NCI-H1694 treated with DMSO at 0.1 percent for 48 hours (cell line): Measurements from ENCODE around the gene DAGLB.
A peak's percentile ranks its signal among the peaks of the same experiment; 100 is the strongest.
"Not testable (repeated sequence)": the region's sequence is repeated elsewhere in the genome, so short reads cannot be mapped to it uniquely, and the experiment has no call there.

Experiments used
- DNase-seq: peaks from one replicate; lab custom pipeline; 2025; lab: John Stamatoyannopoulos, UW

DAGLB gene, protein sequence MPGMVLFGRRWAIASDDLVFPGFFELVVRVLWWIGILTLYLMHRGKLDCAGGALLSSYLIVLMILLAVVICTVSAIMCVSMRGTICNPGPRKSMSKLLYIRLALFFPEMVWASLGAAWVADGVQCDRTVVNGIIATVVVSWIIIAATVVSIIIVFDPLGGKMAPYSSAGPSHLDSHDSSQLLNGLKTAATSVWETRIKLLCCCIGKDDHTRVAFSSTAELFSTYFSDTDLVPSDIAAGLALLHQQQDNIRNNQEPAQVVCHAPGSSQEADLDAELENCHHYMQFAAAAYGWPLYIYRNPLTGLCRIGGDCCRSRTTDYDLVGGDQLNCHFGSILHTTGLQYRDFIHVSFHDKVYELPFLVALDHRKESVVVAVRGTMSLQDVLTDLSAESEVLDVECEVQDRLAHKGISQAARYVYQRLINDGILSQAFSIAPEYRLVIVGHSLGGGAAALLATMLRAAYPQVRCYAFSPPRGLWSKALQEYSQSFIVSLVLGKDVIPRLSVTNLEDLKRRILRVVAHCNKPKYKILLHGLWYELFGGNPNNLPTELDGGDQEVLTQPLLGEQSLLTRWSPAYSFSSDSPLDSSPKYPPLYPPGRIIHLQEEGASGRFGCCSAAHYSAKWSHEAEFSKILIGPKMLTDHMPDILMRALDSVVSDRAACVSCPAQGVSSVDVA

DNA sequence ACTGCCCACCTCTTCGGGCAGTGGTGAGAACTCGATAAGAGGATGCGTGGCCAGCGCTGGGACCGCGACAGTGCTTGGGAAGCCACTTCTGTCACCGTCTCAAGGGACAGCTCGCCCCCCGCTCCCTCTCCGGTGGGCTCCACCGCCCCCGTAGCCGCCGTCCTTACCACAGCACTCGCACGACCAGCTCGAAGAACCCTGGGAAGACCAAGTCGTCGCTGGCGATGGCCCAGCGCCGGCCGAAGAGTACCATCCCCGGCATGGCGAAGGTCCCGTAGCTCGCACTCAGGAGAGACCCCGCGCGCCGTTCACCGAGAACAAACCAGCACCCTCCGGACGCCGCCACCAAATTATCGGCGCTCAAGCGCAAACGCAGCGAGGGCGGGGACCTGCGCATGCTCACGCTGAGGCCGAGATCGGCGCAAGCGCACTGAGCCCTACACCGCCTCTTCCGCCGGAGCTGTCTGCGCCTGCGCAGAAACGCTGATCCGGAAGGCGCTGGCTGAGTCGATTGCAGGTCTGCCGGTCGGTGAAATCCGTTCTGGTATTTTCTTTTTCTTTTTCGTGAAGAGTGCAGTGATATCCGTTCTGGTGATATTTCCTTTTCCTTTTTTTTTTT, at the start of gene DAGLB:
DAGLB (minus strand) TSS at position 374 of the 619 bp plus-strand sequence; CDS start at position 262, 112 bp downstream.
- DNase-seq, result peak; percentile 83

DNA sequence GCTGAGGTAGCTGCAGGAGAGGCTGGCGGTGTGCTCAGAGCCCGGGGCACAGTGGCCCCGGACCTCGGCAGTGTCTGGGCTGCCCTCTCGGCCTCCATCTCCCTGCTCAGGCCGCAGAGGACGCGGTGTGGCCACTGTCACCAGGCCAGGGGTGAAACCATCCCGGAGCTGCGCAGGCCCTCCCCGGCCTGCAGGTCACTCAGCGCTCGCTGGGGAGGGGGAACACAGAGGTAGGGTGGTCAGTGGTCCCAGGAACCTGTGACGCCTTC, 49.8 kb upstream of the DAGLB start:
- no peak for DNase-seq

DNA sequence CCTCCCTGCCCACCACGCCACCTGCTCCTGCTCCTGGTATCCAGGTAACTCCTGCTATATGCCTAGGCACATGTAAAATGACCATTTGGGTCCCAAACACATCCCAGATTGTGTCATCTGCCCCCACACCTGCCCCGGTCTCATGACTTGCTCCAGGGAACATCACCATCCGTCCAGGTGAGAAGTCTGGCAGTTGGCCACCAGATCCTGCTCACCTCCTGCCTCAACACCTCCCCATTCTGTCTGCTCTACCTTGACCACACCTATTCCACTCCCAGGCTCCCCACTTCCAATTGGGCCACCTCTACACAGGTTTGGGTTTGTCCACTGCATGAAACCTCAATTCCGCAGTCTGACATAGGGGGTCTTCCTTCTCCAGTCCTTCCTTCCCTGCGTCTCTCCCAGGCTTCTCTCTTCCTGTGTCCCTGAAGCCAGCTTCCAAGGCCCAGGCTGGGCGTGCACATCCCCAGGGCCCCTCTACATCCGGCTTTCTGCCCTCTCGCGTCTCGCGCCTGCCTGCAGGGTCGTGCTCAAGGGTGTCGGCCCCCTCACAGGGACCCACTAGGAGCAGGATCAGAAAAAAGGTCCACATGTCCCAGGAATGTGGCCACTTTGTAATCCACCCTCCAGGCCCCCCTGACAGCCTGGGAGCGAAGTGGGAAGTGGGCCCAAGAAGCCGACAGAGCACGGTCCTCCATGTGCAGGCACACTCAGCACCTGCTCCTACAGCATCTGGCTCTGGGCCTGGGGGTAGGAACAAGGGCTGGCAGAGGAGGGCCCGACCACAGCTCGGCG, 49.3 kb upstream of the DAGLB start:
- no peak for DNase-seq

DNA sequence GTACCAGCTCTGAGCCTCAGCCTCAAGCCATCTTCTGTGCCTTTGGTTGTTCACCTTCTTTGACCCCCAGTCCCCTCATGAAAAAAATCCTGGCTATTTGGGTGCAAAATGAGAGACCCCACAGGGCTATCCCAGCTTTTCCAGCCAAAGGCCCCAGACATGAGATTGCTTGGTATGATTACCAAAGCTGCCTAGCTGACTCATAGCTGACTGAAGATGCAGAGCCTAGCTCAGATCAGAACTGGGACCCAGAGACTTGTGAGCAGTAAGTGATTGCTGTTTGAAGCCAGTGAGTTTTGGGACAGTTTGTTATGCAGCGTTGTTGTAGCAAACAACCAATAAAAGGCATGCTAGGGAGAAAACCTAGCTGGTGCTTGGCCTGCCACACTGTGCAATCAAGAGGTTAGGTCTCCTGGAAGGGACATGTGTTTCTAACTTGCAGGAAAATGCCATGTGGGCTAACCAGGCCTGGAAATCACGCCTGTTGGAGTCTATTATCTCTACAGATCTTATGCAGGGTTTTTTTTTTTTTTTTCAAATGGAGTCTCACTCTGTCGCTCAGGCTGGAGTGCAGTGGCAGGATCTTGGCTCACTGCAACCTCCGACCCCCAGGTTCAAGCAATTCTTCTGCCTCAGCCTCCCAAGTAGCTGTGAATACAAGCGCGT, 48.0 kb upstream of the DAGLB start:
- no peak for DNase-seq

DNA sequence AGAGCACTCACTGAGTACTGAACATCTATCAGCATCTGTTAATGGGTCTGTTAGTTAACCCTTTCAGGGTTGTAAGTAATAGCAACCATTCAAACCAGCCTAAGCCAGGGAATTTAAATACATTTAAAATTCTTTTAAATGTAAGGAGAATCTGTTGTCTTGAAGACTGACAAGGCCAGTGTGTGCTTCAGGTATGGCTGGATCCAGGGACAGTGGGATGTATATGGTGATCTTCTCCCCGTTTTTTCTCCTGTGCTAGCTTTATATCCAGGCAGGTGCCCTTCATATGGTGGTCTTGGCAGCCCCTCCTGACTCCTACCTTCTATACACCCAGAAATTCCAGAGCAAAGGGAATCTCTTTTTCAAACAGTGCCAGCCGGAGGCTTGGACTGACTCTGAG, 46.6 kb upstream of the DAGLB start:
- DNase-seq, result no peak

DNA sequence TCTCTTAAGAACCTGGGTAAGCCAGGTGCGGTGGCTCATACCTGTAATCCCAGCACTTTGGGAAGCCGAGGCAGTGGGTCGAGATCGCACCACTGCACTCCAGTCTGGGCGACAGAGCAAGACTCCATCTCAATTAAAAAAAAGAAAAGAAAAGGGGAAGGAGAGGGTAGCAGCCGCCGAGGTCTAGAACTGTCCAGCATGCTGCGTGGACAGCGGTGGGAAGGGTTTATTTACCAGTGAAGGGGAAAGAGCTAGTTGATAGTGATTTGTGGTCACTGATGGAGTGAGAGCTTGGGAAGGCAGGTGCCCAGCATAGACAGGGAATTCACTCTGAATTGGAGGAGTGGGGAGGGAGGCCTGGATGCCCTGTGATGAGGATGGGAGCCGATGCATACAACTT, 43.4 kb upstream of the DAGLB start:
- DNase-seq, result no peak

DNA sequence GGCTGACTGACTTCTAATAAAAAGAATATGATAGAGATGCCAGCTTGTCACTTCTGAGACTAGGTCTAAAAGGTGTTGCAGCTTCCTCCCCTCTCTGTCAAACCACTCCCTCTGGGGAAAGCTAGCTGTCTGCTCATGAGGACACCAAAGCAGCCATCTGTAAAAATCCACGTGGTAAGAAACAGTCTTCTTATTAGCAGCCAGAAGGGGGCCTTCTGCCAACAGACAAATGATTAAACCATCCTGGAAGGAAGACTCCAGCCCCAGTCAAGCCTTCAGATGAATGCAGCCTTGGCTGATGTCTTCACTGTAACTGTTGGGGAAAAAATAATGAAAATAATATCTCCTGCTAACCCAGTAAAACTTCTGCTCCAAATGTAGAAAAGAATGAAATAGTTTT, 41.9 kb upstream of the DAGLB start:
- no peak for DNase-seq

DNA sequence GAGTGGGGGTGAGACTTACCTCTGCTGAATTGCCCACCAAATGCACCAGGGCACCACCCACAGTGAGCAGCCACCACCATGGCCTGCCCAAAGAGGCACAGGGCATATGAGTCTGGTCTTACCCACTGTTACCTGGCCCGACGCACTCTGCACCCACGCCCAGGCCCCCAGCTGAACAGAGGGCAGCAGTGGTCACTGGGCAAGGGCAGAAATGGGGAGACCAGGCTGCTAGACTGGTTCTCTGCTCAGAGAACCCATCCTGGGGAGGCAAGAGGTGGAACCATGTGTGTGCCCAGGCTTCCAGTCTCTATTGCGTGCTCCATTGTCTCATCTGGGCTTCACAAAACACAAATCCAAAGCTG, 39.4 kb upstream of the DAGLB start:
- DNase-seq, result no peak

DNA sequence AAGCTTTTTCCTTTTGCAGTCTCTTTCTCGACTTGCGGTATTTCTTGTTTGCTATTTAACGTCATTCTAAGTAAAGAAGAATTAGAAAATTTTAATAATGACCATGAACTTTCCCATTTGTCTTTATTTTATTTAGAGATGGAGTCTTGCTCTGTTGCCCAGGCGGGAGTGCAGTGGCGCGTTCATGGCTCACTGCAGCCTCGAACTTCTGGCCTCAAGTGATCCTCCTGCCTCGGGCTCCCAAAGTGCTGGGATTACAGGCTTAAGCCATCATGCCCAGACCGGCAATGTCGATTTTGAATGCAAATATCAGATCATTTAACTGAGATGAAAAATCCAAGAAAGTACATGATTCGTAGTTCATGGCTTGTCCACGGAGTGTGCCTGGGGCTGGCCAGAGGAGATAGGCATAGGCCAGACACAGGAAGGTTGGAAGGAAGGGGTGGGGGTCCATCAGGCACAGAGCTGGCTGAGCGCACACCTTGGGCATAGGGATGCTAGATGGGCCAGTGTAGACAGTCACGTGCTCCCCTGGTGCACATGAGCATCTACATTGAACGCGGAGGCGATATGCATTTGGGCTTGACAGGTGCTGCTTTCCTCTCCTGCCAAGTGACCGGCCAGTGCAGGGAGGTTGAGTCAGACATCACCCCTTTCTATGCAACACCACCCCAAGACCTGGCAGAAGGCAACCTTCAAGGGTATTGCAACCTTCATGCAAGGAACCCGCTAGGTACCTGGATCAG, 38.9 kb upstream of the DAGLB start:
- DNase-seq, result no peak

DNA sequence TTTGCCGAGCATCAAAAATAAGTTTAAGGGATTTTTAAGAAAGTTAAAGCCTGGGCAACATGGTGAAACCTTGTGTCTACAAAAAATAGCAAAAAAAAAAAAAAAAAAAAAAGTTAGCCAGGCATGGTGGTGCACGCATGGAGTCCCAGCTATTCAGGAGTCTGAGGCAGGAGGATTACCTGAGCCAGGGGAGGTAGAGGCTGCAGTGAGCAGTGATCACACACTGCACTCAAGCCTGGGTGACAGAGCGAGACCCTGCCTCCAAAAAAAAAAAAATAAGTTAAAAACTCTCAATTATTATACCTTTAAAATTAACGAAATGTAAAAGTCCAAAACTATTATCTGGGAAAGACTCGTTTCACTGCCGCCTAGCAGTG, 35.0 kb upstream of the DAGLB start:
- DNase-seq, result no peak

DNA sequence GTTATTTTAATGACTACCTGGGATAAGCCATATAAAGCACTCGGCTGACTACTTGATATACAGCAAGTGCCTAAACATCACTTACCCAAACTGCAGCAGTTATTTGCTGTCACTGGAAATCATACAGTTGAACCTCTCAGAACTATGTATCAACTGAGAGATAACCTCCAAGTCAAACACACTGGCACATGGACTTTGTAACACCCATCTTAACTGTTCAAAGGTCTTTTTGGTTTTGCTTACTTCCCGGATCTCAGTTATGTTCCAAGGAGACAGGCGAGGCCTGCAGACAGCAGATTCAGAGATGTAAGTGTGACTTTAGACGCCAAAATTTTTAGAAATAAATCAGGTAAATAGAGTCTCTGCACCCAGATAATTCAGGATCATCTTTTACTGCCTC, 34.6 kb upstream of the DAGLB start:
- DNase-seq, result no peak

DNA sequence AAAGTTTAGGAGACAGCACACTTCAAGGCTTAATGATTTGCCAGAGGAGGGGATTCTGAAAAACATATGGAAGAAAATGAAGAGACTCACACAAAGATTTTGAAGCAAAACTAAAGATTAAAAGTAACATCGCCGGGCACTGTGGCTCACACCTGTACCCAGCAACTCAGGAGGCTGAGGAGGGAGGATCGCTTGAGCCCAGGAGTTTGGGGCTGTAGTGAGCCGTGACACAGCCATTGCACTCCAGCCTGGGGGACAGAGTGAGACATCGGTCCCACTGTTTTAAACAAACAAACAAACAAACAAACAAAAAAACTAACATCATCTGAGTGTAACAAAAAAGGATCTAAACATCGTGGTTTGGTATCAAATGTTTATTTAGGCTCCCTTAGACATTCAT, 33.7 kb upstream of the DAGLB start:
- DNase-seq, result no peak

DNA sequence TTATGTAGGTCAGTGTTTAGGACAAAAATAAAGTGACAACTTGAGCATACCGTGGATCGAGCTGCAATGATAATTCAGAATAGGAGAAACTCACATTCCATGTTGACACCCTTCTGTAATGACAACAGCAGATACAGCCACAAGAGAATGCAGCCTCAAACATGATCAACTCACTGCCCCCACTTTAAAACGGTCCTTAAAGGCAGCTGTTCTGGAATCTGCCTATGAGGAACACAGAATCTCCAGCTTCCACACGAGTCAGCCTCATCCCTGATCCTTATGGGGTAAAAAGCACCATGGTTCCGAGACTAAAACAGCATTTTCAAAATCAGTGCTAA, 32.5 kb upstream of the DAGLB start:
- DNase-seq, result no peak

DNA sequence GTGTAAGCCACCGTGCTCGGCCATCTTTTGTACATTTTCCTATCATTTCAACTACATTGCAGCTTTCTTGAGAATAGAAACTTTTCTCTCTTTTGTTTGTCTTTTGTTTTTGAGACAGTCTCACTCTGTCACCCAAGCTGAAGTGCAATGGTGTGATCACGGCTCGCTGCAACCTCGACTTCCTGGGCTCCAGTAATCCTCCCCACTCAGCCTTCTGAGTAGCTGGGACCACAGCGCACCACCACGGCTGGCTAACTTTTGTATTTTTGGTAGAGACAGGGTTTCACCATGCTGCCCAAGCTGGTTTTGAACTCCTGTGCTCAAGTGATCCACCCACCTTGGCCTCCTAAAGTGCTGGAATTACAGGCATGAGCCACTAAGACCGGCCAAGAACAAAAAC, 31.3 kb upstream of the DAGLB start:
- no peak for DNase-seq

DNA sequence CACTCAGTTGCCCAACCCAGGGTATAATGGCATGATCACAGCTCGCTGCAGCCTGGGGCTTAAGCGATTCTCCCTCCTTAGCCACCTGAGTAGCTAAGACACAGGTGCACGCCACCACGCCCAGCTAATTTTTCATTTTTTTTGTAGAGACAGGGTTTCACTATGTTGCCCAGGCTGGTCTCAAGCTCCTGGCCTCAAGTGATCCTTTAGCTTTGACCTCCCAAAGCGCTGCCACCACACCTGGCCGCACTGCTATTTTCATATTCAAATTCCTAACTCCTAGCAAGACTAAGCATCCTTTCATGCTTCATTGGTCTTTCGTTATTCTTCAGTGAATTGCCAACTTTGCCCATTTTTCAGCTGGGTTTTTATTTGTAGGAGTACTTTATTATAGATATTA, 30.4 kb upstream of the DAGLB start:
- DNase-seq, result no peak

DNA sequence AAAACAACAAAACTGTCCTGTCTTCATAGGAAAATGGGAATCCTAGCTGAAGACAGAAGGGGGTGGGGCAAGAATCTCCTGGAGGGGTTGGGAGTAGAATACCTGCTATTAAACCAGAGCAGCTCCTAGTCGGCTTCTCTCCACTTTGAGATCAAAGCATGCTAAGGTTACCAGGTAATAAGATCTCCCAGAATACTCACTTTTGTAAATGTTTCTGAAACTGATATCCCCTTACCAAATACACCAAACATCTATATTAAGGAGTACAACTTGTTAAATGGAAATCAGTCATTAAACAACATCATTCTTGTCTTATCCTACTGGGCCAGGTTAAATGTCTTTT, 29.5 kb upstream of the DAGLB start:
- DNase-seq, result no peak

DNA sequence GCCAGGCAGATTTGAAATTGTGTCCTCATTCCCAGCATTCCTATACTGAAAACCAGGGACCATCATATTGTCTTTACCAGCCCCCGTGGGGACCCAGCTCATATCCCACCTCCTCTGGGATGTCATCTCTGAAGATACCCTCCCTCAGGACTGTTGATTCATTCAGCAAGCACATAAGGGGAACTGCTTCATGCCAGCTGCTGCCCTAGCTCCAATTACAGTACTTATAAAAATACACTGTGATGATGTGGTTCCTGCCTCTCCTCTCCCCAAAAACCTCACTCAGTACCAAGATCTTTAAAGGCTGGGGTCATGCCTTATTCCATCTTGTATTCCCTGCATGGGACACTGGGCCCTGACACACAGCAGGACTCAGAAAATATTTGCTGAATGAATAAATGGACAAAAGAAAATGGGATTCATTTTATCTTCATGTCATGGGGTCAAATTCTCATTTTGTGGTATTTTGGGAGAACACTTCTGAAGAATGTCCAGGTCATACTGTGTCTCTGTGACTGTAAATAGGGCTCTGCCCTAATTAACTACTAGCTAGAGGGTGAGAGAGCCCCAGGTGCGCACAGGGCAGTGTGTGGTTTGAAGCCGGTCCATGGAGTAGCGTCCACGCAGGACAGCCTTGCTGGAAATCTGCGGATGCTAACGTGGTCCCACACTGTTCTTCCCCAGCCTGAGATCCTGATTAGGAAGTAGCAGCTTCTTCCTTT, 29.0 kb upstream of the DAGLB start:
- DNase-seq, result no peak

DNA sequence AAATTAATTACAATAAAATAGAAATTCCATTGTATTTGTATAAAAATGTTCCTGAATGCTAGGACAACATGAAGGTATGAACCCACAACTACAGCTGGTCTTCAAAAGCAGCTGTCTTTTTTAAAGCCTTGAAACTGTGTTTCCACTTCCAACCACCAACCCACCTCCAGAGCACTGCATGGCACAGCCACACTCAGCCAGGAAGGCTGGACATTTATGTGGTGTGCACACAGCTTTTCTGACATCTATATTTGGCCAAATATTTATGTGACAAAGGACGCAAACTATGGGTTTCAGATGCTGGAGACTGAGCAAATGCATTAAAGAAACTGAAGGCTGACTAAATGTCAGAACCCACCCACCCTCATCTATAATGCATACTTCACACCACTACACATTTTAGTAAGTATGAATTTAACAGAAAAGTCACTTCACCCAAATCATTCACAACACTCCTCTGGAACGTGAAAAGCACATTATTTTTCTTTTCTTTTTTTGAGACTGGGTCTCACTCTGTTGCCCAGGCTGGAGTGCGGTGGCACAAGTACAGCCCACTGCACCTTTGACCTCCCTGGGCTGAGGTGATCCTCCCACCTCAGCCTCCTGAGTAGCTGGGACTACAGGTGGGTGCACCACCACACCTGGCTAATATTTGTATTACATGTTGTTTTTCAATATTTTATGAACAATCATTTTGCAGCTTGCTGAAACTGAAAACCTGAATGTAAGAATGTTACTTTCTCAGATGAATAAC, 27.9 kb upstream of the DAGLB start:
- no peak for DNase-seq

DNA sequence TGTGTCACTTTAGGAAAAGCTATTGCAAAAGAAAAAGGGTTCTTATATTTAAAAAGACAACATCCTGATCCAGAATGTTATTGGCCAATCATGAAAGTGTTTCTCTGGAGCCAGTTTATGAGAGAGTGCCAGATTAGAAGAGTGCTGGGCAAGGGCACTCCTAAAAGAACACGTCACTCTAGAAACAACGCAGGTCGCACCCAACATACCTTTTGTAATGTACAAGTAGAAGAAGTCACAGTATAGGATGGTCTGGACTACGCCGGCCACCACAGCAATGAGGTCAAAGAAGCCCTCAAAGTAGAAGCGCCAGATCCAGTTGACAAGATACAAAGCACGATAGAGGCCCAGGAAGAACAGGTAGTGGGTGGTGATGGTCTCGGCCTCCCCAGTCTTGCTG, 18.1 kb upstream of the DAGLB start:
- no peak for DNase-seq

DNA sequence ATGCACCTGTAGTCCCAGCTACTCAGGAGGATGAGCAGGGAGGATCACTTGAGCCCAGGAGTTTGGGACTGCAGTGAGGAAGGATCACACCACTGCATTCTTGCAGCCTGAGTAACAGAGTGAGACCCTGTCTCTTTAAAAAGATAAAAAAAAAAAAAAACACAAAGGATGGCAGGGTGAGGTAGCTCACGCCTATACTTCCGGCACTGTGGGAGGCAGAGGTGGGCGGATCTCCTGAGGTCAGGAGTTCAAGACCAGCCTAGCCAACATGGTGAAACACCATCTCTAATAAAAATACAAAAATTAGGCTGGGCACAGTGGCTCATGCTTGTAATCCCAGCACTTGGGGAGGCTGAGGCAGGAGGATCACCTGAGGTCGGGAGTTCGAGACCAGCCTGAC, 15.9 kb upstream of the DAGLB start:
- not testable (repeated sequence) for DNase-seq
